Measurements from ENCODE around the gene LSM12.

Gene LSM12

GRCh38 chr17:44084921-44085320, 18.4 kb upstream of the LSM12 start:
- peaks cover 0 to 2% of the 10 kb centered on the region in 2 donors for H3K4me1 ChIP-seq (ENCODE audit: control insufficient read depth in 2 of 2, insufficient read depth in 2 of 2, low read length in 2 of 2)
- H3K9me3 ChIP-seq (ENCODE audit: control insufficient read depth in 2 of 2, low read length in 2 of 2) = no peaks in the 10 kb centered on the region
- peaks cover 29 to 46% of the 10 kb centered on the region in 2 donors for H3K36me3 ChIP-seq (ENCODE audit: control insufficient read depth in 2 of 2, insufficient read depth in 2 of 2, low read length in 2 of 2)
- no peak overlapping the region for H3K9ac ChIP-seq (ENCODE audit: low read depth in 1 of 2, low read length in 2 of 2)
- no peaks in the 10 kb centered on the region for H3K27me3 ChIP-seq (ENCODE audit: control insufficient read depth in 2 of 2, insufficient read depth in 2 of 2, low read length in 2 of 2)
- no peak overlapping the region for H3K4me3 ChIP-seq (ENCODE audit: low read length in 2 of 2)
- H3K27ac ChIP-seq (ENCODE audit: low read depth in 2 of 2, low read length in 2 of 2) = no peak overlapping the region

DNA sequence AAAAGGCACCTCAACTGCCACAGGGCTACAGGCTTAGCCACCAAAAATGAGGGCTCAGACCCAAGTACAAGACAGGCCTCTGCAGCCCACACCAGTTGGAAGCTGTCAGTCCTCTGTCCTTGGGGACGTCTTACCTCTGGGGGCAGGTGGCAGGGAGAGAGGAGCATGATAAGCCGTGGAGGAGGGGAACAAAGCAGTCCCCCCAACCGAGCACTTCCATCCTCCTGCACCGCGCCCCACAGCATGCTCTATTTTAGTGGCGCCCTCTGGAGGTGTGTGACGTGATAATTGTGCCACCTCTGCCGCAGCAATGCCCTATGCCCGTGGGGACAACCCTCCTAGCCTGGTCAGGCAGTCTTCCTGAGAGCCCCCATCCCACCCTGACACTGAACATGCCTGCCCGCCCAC, 17.7 kb upstream of the LSM12 start:
- Histone ChIP-seq H3K27me3 (ENCODE audit: control insufficient read depth in 2 of 2, insufficient read depth in 2 of 2, low read length in 2 of 2) (no peaks in the 10 kb centered on the region), H3K9ac (ENCODE audit: low read depth in 1 of 2, low read length in 2 of 2) (no peak overlapping the region), H3K4me3 (ENCODE audit: low read length in 2 of 2) (no peak overlapping the region), H3K9me3 (ENCODE audit: control insufficient read depth in 2 of 2, low read length in 2 of 2) (no peaks in the 10 kb centered on the region), H3K27ac (ENCODE audit: low read depth in 2 of 2, low read length in 2 of 2) (no peak overlapping the region), H3K36me3 (ENCODE audit: control insufficient read depth in 2 of 2, insufficient read depth in 2 of 2, low read length in 2 of 2) (peaks cover 32 to 48% of the 10 kb centered on the region in 2 donors), H3K4me1 (ENCODE audit: control insufficient read depth in 2 of 2, insufficient read depth in 2 of 2, low read length in 2 of 2) (peaks cover 0 to 2% of the 10 kb centered on the region in 2 donors)

DNA sequence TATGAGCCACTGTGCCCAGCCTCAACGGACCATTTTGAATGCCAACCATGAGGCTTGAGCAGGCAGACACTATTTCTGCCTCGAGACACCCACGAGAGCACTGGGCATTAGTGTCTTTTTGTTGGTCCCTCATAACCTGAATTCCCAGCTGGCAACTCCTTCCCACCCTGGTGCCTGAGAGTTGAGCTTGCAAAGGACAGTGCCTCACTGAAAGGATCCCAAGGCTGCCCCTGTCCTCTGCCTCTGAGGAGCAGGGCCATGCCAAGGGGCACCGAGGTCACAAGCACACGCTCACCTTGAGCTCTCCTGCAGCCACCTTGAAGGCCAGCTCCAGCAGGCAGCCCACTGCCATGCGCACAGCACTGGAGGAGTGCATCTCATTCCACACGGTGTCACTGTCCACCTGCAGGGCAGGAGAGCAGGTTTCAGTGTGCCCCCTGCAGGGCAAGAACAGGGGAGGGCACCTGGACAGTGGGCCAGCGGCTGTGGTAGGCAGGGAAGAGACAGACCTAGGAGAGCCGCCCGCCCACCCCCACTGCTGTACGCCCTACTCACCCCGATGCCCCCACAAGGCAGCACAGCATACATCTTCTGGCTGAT, 16.9 kb upstream of the LSM12 start:
- Histone ChIP-seq H3K4me1 (ENCODE audit: control insufficient read depth in 2 of 2, insufficient read depth in 2 of 2, low read length in 2 of 2) (peaks cover 0 to 2% of the 10 kb centered on the region in 2 donors), H3K9me3 (ENCODE audit: control insufficient read depth in 2 of 2, low read length in 2 of 2) (no peaks in the 10 kb centered on the region), H3K36me3 (ENCODE audit: control insufficient read depth in 2 of 2, insufficient read depth in 2 of 2, low read length in 2 of 2) (peaks cover 34 to 50% of the 10 kb centered on the region in 2 donors), H3K4me3 (ENCODE audit: low read length in 2 of 2) (no peak overlapping the region), H3K9ac (ENCODE audit: low read depth in 1 of 2, low read length in 2 of 2) (no peak overlapping the region), H3K27me3 (ENCODE audit: control insufficient read depth in 2 of 2, insufficient read depth in 2 of 2, low read length in 2 of 2) (no peaks in the 10 kb centered on the region), H3K27ac (ENCODE audit: low read depth in 2 of 2, low read length in 2 of 2) (no peak overlapping the region)

DNA sequence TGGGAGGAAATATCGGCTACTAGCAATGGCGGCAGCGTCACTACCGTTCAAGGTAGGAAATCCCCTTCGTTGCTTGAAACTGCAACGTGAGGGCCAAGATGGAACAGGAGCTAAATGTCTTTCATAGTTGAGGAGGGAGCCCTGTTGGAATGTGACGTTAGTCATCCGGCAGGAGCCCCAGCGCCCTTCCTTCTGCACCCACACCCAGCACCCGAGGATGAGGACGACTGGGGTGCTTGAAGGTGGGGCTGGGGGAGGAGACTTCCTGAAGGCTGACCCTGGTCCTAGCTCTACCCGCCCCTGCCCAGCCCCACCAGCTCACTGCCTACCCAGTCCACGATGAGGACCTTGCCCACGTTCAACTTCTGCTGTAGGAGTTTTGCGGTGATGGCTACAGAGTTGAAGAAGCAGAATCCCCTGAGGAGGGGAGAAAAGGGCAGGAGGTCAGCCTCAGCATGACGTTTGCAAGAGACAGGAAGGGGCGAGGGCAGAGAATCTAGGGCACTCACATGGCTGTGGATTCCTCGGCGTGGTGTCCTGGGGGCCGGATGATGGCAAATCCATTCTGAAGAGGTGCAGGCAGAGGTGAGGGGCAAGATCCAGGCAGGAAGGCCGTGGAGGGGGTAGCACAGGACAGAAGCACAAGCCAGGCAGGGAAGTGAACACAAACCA, 15.9 kb upstream of the LSM12 start:
- no peak overlapping the region for H3K27ac ChIP-seq (ENCODE audit: low read depth in 2 of 2, low read length in 2 of 2)
- peaks cover 41 to 49% of the 10 kb centered on the region in 2 donors for H3K36me3 ChIP-seq (ENCODE audit: control insufficient read depth in 2 of 2, insufficient read depth in 2 of 2, low read length in 2 of 2)

DNA sequence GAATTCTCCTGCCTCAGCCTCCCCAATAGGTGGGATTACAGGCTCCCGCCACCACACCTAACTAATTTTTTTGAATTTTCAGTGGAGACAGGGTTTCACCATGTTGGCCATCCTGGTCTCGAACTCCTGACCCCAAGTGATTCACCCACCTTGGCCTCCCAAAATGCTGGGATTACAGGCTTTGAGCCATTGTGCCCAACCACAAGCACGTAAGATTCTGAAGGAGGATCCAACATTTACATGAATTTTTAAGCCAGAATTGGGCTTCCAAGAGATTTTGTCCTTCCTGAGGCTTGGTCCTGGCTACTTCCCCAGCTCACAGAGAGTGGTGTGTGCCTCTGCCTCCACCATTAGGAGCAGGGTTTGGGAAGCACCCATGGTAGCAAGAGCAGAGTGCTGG, 15.2 kb upstream of the LSM12 start:
- Histone ChIP-seq H3K27ac (ENCODE audit: low read depth in 2 of 2, low read length in 2 of 2) (no peak overlapping the region), H3K27me3 (ENCODE audit: control insufficient read depth in 2 of 2, insufficient read depth in 2 of 2, low read length in 2 of 2) (no peaks in the 10 kb centered on the region), H3K4me1 (ENCODE audit: control insufficient read depth in 2 of 2, insufficient read depth in 2 of 2, low read length in 2 of 2) (peaks cover 0 to 2% of the 10 kb centered on the region in 2 donors), H3K9me3 (ENCODE audit: control insufficient read depth in 2 of 2, low read length in 2 of 2) (no peaks in the 10 kb centered on the region), H3K9ac (ENCODE audit: low read depth in 1 of 2, low read length in 2 of 2) (no peak overlapping the region), H3K4me3 (ENCODE audit: low read length in 2 of 2) (no peak overlapping the region), H3K36me3 (ENCODE audit: control insufficient read depth in 2 of 2, insufficient read depth in 2 of 2, low read length in 2 of 2) (peaks cover 43 to 53% of the 10 kb centered on the region in 2 donors)

More for the DNA sequence above, 15.9 kb upstream of the LSM12 start:
- Histone ChIP-seq H3K4me3 (ENCODE audit: low read length in 2 of 2) (no peak overlapping the region), H3K9me3 (ENCODE audit: control insufficient read depth in 2 of 2, low read length in 2 of 2) (no peaks in the 10 kb centered on the region), H3K4me1 (ENCODE audit: control insufficient read depth in 2 of 2, insufficient read depth in 2 of 2, low read length in 2 of 2) (peaks cover 0 to 2% of the 10 kb centered on the region in 2 donors), H3K27me3 (ENCODE audit: control insufficient read depth in 2 of 2, insufficient read depth in 2 of 2, low read length in 2 of 2) (no peaks in the 10 kb centered on the region), H3K9ac (ENCODE audit: low read depth in 1 of 2, low read length in 2 of 2) (no peak overlapping the region)

GRCh38 chr17:44079877-44080821, 13.7 kb upstream of the LSM12 start:
- H3K27ac ChIP-seq (ENCODE audit: low read depth in 2 of 2, low read length in 2 of 2) = no peak overlapping the region
- H3K4me3 ChIP-seq (ENCODE audit: low read length in 2 of 2) = no peak overlapping the region
- H3K9ac ChIP-seq (ENCODE audit: low read depth in 1 of 2, low read length in 2 of 2) = no peak overlapping the region
- no peaks in the 10 kb centered on the region for H3K9me3 ChIP-seq (ENCODE audit: control insufficient read depth in 2 of 2, low read length in 2 of 2)
- no peaks in the 10 kb centered on the region for H3K27me3 ChIP-seq (ENCODE audit: control insufficient read depth in 2 of 2, insufficient read depth in 2 of 2, low read length in 2 of 2)
- peaks cover 0 to 2% of the 10 kb centered on the region in 2 donors for H3K4me1 ChIP-seq (ENCODE audit: control insufficient read depth in 2 of 2, insufficient read depth in 2 of 2, low read length in 2 of 2)
- peaks cover 55 to 68% of the 10 kb centered on the region in 2 donors for H3K36me3 ChIP-seq (ENCODE audit: control insufficient read depth in 2 of 2, insufficient read depth in 2 of 2, low read length in 2 of 2)

GRCh38 chr17:44078412-44078811, 11.9 kb upstream of the LSM12 start:
- Histone ChIP-seq H3K4me1 (ENCODE audit: control insufficient read depth in 2 of 2, insufficient read depth in 2 of 2, low read length in 2 of 2) (peaks cover 0 to 2% of the 10 kb centered on the region in 2 donors), H3K9me3 (ENCODE audit: control insufficient read depth in 2 of 2, low read length in 2 of 2) (no peaks in the 10 kb centered on the region), H3K27ac (ENCODE audit: low read depth in 2 of 2, low read length in 2 of 2) (no peak overlapping the region), H3K9ac (ENCODE audit: low read depth in 1 of 2, low read length in 2 of 2) (no peak overlapping the region), H3K4me3 (ENCODE audit: low read length in 2 of 2) (no peak overlapping the region), H3K27me3 (ENCODE audit: control insufficient read depth in 2 of 2, insufficient read depth in 2 of 2, low read length in 2 of 2) (no peaks in the 10 kb centered on the region), H3K36me3 (ENCODE audit: control insufficient read depth in 2 of 2, insufficient read depth in 2 of 2, low read length in 2 of 2) (peaks cover 49 to 65% of the 10 kb centered on the region in 2 donors)

DNA sequence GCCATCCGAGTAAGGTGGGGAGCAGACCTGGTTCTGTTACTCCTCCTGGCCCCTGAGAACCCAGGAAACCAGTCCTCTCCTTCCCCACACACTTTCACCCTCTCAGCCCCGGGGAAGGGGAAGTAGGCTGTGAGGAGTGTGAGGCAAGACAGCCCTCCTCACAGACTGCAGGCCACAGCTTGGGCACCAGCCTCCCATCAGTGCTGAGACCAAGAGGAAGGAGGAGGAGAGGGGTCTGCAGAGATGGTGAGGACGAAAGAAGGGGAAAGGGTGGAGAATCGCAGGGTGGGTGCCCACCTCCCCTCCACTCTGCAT, 11.1 kb upstream of the LSM12 start:
- Histone ChIP-seq H3K36me3 (ENCODE audit: control insufficient read depth in 2 of 2, insufficient read depth in 2 of 2, low read length in 2 of 2) (peaks cover 44 to 56% of the 10 kb centered on the region in 2 donors), H3K27me3 (ENCODE audit: control insufficient read depth in 2 of 2, insufficient read depth in 2 of 2, low read length in 2 of 2) (no peaks in the 10 kb centered on the region), H3K4me1 (ENCODE audit: control insufficient read depth in 2 of 2, insufficient read depth in 2 of 2, low read length in 2 of 2) (peaks cover 0 to 2% of the 10 kb centered on the region in 2 donors), H3K27ac (ENCODE audit: low read depth in 2 of 2, low read length in 2 of 2) (no peak overlapping the region), H3K9ac (ENCODE audit: low read depth in 1 of 2, low read length in 2 of 2) (no peak overlapping the region), H3K4me3 (ENCODE audit: low read length in 2 of 2) (no peak overlapping the region), H3K9me3 (ENCODE audit: control insufficient read depth in 2 of 2, low read length in 2 of 2) (no peaks in the 10 kb centered on the region)

- Histone ChIP-seq H3K9ac (ENCODE audit: low read depth in 1 of 2, low read length in 2 of 2) (no peak overlapping the region), H3K4me1 (ENCODE audit: control insufficient read depth in 2 of 2, insufficient read depth in 2 of 2, low read length in 2 of 2) (peaks cover 2 to 3% of the 10 kb centered on the region in 2 donors), H3K36me3 (ENCODE audit: control insufficient read depth in 2 of 2, insufficient read depth in 2 of 2, low read length in 2 of 2) (peaks cover 39 to 50% of the 10 kb centered on the region in 2 donors), H3K4me3 (ENCODE audit: low read length in 2 of 2) (no peak overlapping the region), H3K27ac (ENCODE audit: low read depth in 2 of 2, low read length in 2 of 2) (no peak overlapping the region), H3K27me3 (ENCODE audit: control insufficient read depth in 2 of 2, insufficient read depth in 2 of 2, low read length in 2 of 2) (no peaks in the 10 kb centered on the region), H3K9me3 (ENCODE audit: control insufficient read depth in 2 of 2, low read length in 2 of 2) (no peaks in the 10 kb centered on the region)
Measured at GRCh38 chr17:44076716-44077594, 10.5 kb upstream of the LSM12 start.

Data from mucosa of rectum (tissue), 2 donors.